ENCODE measurements around the gene RNU1-1.
"Not testable (repeated sequence)": the region's sequence is repeated elsewhere in the genome, so short reads cannot be mapped to it uniquely, and the experiment has no call there.

DNA sequence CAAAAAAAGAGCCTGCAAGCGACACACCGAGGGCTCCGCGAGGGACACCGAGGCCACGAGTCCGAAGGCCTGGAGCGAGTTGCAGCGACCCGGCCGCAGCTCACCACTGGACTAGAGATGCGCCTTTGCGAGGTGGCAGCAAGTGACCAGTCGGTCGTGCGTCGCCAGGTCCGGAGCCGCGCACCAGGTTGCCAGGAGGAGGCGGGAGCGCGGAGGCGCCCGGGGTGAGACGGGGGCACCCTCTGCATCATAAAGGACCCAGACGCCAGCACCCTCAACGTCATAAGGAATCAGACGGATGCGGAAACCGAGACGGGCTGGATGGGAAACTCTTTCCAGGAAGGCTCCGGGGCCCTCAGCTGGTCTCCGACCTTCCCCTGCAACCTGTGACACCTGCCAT lies 21.4 kb upstream of the RNU1-1 start:
- not testable (repeated sequence) for TF ChIP-seq POLR2A, EP300 (IDR thresholded peaks at IDR 0.05)
- TF ChIP-seq, protein P1, sequence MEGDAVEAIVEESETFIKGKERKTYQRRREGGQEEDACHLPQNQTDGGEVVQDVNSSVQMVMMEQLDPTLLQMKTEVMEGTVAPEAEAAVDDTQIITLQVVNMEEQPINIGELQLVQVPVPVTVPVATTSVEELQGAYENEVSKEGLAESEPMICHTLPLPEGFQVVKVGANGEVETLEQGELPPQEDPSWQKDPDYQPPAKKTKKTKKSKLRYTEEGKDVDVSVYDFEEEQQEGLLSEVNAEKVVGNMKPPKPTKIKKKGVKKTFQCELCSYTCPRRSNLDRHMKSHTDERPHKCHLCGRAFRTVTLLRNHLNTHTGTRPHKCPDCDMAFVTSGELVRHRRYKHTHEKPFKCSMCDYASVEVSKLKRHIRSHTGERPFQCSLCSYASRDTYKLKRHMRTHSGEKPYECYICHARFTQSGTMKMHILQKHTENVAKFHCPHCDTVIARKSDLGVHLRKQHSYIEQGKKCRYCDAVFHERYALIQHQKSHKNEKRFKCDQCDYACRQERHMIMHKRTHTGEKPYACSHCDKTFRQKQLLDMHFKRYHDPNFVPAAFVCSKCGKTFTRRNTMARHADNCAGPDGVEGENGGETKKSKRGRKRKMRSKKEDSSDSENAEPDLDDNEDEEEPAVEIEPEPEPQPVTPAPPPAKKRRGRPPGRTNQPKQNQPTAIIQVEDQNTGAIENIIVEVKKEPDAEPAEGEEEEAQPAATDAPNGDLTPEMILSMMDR (IDR thresholded peaks at IDR 0.05) = not testable (repeated sequence)
